ENCODE results near the gene MOB3B. TPM values are rescaled to one million over a fixed set of nuclear protein-coding genes. Genes with fewer than 3 reads are reported as not detected.

MOB3B gene
- 5.2 and 6.0 TPM in 2 replicates for polyA plus RNA-seq (2011; rRNA removed)
- 2.0 and 2.6 TPM in 2 replicates for polyA plus RNA-seq (2012; cell fraction: cytosol; rRNA removed)
- 1.1 and 1.9 TPM in 2 replicates for polyA plus RNA-seq (2012; cell fraction: nucleus; rRNA removed)
- polyA plus RNA-seq (2017; fragmentation: RNase III; extraction: RNeasy Plus Mini Kit Qiagen cat#74134 plus additional on column Dnase treatment) = 5.7 to 7.6 TPM (median 6.4 TPM) in 3 replicates
- 8.3 and 8.5 TPM in 2 replicates for polyA minus RNA-seq (2011; rRNA and poly(A)+ RNA removed)

- H3K4me3 ChIP-seq = peak within 1 kb of the TSS; percentile 70
- CTCF ChIA-PET = interaction anchor here (0.5 to 19.4 kb wide), 54 partner anchors 9 to 627 kb away, joined by 3 to 266 read pairs (median 3); no protein-coding TSS in a partner anchor
- ATAC-seq (peak; percentile 89 to 96), DNase-seq (ENCODE audit: low read depth in 1 of 2, low spot score in 1 of 2) (peak; percentile 65 to 76), FAIRE-seq (no peak)
- no peak for TF ChIP-seq RFX5 (IDR thresholded peaks at IDR 0.05)
- TF ChIP-seq, protein P1, sequence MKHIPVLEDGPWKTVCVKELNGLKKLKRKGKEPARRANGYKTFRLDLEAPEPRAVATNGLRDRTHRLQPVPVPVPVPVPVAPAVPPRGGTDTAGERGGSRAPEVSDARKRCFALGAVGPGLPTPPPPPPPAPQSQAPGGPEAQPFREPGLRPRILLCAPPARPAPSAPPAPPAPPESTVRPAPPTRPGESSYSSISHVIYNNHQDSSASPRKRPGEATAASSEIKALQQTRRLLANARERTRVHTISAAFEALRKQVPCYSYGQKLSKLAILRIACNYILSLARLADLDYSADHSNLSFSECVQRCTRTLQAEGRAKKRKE (CRISPR knock-in tag; IDR thresholded peaks at IDR 0.05; ENCODE audit: low read depth) = no peak
- no peak for TF ChIP-seq POLR2AphosphoS2 (conservative IDR thresholded peaks at IDR 0.05; ENCODE audit: low read length)
- 0 out of 2 replicates have a peak, but pooled peaks have one; percentile 14 for TF ChIP-seq RNF2 (IDR thresholded peaks at IDR 0.05; ENCODE audit: borderline replicate concordance, low read depth)
- TF ChIP-seq GATA3 (IDR thresholded peaks at IDR 0.05; ENCODE audit: borderline replicate concordance) = no peak
- peak; percentile 64 to 82 for TF ChIP-seq RAD21 (conservative IDR thresholded peaks at IDR 0.05 in 1 of 2, IDR thresholded peaks at IDR 0.05 in 1 of 2)
- no peak for TF ChIP-seq E2F6 (IDR thresholded peaks at IDR 0.05; ENCODE audit: borderline replicate concordance, low read depth)
- no peak for TF ChIP-seq PBX3 (IDR thresholded peaks at IDR 0.05)
- no peak for TF ChIP-seq TFCP2L1 (CRISPR knock-in tag; IDR thresholded peaks at IDR 0.05)
- no peak for TF ChIP-seq BCL3 (IDR thresholded peaks at IDR 0.05)
- no peak for TF ChIP-seq EHF (CRISPR knock-in tag; IDR thresholded peaks at IDR 0.05)
- TF ChIP-seq SMC3 (IDR thresholded peaks at IDR 0.05) = peak; percentile 88
- TF ChIP-seq ZNF302 (CRISPR knock-in tag; IDR thresholded peaks at IDR 0.05) = no peak
- TF ChIP-seq JUN (IDR thresholded peaks at IDR 0.05) = 0 out of 5 replicates have a peak, but pooled peaks of 1 of the 2 experiments have one; percentile 22
- no peak for TF ChIP-seq MAFK (IDR thresholded peaks at IDR 0.05; ENCODE audit: partially characterized antibody)
- TF ChIP-seq CHD4 (IDR thresholded peaks at IDR 0.05; ENCODE audit: borderline replicate concordance) = no peak
- TF ChIP-seq MAZ (IDR thresholded peaks at IDR 0.05; ENCODE audit: borderline replicate concordance, low read depth, low read length) = no peak
- TF ChIP-seq MYC (IDR thresholded peaks at IDR 0.05; ENCODE audit: borderline replicate concordance, low read length) = no peak
- peak; percentile 14; the same call in 1 of the 2 replicates for TF ChIP-seq POLR2A (IDR thresholded peaks at IDR 0.05; ENCODE audit: low read length)
- TF ChIP-seq, protein P2, sequence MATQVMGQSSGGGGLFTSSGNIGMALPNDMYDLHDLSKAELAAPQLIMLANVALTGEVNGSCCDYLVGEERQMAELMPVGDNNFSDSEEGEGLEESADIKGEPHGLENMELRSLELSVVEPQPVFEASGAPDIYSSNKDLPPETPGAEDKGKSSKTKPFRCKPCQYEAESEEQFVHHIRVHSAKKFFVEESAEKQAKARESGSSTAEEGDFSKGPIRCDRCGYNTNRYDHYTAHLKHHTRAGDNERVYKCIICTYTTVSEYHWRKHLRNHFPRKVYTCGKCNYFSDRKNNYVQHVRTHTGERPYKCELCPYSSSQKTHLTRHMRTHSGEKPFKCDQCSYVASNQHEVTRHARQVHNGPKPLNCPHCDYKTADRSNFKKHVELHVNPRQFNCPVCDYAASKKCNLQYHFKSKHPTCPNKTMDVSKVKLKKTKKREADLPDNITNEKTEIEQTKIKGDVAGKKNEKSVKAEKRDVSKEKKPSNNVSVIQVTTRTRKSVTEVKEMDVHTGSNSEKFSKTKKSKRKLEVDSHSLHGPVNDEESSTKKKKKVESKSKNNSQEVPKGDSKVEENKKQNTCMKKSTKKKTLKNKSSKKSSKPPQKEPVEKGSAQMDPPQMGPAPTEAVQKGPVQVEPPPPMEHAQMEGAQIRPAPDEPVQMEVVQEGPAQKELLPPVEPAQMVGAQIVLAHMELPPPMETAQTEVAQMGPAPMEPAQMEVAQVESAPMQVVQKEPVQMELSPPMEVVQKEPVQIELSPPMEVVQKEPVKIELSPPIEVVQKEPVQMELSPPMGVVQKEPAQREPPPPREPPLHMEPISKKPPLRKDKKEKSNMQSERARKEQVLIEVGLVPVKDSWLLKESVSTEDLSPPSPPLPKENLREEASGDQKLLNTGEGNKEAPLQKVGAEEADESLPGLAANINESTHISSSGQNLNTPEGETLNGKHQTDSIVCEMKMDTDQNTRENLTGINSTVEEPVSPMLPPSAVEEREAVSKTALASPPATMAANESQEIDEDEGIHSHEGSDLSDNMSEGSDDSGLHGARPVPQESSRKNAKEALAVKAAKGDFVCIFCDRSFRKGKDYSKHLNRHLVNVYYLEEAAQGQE (IDR thresholded peaks at IDR 0.05) = no peak
- TF ChIP-seq EP300 (IDR thresholded peaks at IDR 0.05) = no peak
- TF ChIP-seq CTCF (IDR thresholded peaks at IDR 0.05) = peak; percentile 74
- no peak for TF ChIP-seq RARB (CRISPR knock-in tag; IDR thresholded peaks at IDR 0.05)
- TF ChIP-seq FOXS1 (CRISPR knock-in tag; IDR thresholded peaks at IDR 0.05) = no peak
- no peak for TF ChIP-seq HEYL (CRISPR knock-in tag; IDR thresholded peaks at IDR 0.05)
- no peak for TF ChIP-seq CBX2 (IDR thresholded peaks at IDR 0.05; ENCODE audit: borderline replicate concordance, low read depth)
- no peak for TF ChIP-seq ZSCAN20 (CRISPR knock-in tag; IDR thresholded peaks at IDR 0.05)
- TF ChIP-seq, protein P3, sequence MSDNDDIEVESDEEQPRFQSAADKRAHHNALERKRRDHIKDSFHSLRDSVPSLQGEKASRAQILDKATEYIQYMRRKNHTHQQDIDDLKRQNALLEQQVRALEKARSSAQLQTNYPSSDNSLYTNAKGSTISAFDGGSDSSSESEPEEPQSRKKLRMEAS (IDR thresholded peaks at IDR 0.05) = peak; percentile 53; the same call in 1 of the 2 replicates
- peak within 1 kb of the TSS; percentile 86 for H3K4me2 ChIP-seq
- no peaks in the 10 kb centered on the region for H3K9me3 ChIP-seq
- 8% methylated on average over 28 of the region's 74 CpGs for WGBS (ENCODE audit: missing lambda C conversion rate)
- POLR2A ChIA-PET = interaction anchor here (1.1 to 1.6 kb wide), 3 partner anchors 10 to 196 kb away, joined by 3 to 9 read pairs (median 3); no protein-coding TSS in a partner anchor
- H3K4me1 ChIP-seq = peaks cover 3% of the 10 kb centered on the region; the same call in 1 of the 3 replicates
- peak within 1 kb of the TSS; percentile 74 to 86 for H3K27ac ChIP-seq
These were observed at the start of gene MOB3B for GRCh38 chr9:27529316-27530278. Gene MOB3B (minus strand): TSS chr9:27529814. CDS start chr9:27455550, 74,264 bp downstream.
